C4-2B (cell line): ENCODE measurements around the gene PPFIBP1.
"Not testable (repeated sequence)": the region's sequence is repeated elsewhere in the genome, so short reads cannot be mapped to it uniquely, and the experiment has no call there.

ENCODE experiments used
- CTCF ChIP-seq: fragments of 450-650 bp; conservative IDR thresholded peaks from 2 replicates; pipeline ENCODE4 v1.5.1; 2017; ENCODE audit warnings: mild to moderate bottlenecking
- ZFX ChIP-seq: fragments of 450-650 bp; IDR thresholded peaks from 2 replicates; pipeline ENCODE4 v1.6.1; 2017

GRCh38 chr12:27655476-27655875, 131.5 kb downstream of the PPFIBP1 start:
- TF ChIP-seq CTCF, ZFX: not testable (repeated sequence)
